Stimulated activated naive CD8-positive, alpha-beta T cell treated with anti-CD3 and anti-CD28 coated beads, Interleukin-15, Interleukin-2, amounts not matched to agents 100 U/mL and 50 U/mL, for 24 hours (primary cell): ENCODE data around the gene SPATA1.
"Not testable (repeated sequence)": the region's sequence is repeated elsewhere in the genome, so short reads cannot be mapped to it uniquely, and the experiment has no call there.

ENCODE experiments used
- ATAC-seq: fragments of 150-1000 bp; cut with Tn5 transposase; one replicate; pipeline ENCODE4 v1.10.0; 2021
- DNase-seq: peaks from one replicate; pipeline ENCODE4 v3.0.0; 2021

SPATA1 gene, protein sequence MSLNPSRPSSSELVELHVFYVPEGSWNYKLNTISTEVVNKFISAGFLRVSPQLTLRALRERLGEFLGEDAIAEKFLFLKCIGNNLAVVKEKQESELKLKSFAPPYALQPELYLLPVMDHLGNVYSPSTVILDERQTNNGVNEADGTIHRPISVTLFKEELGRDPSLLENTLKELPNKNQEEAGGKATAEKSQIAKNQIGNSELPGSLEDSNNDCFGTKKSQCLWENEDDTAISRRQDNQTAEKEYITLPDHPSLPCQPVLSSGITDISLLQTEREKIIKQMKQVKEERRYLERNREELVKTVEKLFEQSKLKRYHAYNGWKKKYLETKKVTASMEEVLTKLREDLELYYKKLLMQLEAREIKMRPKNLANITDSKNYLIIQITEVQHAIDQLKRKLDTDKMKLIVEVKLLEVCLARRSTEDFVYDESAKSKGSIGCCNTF

GRCh38 chr1:84506002-84506728 lies at the start of gene SPATA1, which contains the start of gene GNG5:
SPATA1 (plus strand) TSS chr1:84506386; CDS start chr1:84516360, 9,974 bp downstream.
GNG5 (minus strand) TSS chr1:84506581; CDS start chr1:84506091, 490 bp downstream.
- peak; percentile 98 for DNase-seq
- peak; percentile 88 for ATAC-seq

DNA sequence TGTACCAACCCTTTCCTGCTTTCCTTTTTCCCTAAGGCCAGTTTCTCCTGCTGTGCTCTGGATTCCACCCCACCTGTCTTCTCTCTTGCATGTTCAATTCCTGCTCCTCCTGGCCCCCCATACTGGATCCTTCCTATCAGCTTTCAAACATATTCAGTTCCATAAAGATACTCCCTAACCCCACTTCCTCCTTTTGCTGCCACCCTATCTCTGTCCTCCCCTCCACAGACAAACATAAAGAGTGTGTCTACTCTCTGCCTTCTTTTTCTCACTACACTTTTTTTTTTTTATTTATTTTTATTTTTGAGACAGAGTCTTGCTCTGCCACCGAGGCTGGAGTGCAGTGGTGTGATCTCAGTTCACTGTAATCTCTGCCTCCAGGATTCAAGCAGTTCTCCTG lies 44.1 kb upstream of the SPATA1 start:
- ATAC-seq (no peak), DNase-seq (no peak)

DNA sequence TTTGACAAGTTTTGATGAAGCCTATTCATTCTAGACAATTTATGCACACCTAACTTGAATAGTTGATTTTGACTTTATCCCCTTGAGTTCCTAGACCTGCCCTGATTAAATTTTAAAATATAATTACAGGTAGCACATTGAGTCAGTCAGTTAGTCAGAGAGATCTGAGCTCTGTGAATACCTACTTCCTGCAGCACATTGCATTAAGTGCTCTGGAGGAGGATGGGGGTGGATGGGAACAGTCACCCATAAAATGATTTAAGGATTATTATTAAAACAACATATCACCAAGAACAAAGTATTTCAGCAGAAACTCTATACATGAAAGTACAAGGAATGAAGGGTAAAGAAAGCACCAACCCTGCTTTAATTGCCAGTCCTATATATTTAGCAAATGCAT lies 38.9 kb upstream of the SPATA1 start:
- DNase-seq (no peak), ATAC-seq (no peak)

GRCh38 chr1:84476225-84476624 lies 30.0 kb upstream of the SPATA1 start:
- DNase-seq (no peak), ATAC-seq (no peak)

- ATAC-seq = peak; percentile 96
- peak; percentile 76 for DNase-seq
These were observed 27.0 kb upstream of the SPATA1 start, which contains the start of gene RPF1 for GRCh38 chr1:84478876-84479868. RPF1 (plus strand) TSS chr1:84479266; CDS start chr1:84479282, 16 bp downstream.

GRCh38 chr1:84479998-84480397 lies 26.2 kb upstream of the SPATA1 start:
- ATAC-seq = no peak

GRCh38 chr1:84480650-84481049 lies 25.5 kb upstream of the SPATA1 start:
- DNase-seq = no peak
- no peak for ATAC-seq

More at GRCh38 chr1:84479998-84480397, 26.2 kb upstream of the SPATA1 start:
- DNase-seq = no peak

GRCh38 chr1:84481317-84481716 lies 24.9 kb upstream of the SPATA1 start:
- ATAC-seq (no peak), DNase-seq (no peak)

GRCh38 chr1:84488107-84488506 lies 18.1 kb upstream of the SPATA1 start:
- DNase-seq = no peak
- ATAC-seq = no peak

GRCh38 chr1:84489766-84490165 lies 16.4 kb upstream of the SPATA1 start:
- ATAC-seq = no peak

DNA sequence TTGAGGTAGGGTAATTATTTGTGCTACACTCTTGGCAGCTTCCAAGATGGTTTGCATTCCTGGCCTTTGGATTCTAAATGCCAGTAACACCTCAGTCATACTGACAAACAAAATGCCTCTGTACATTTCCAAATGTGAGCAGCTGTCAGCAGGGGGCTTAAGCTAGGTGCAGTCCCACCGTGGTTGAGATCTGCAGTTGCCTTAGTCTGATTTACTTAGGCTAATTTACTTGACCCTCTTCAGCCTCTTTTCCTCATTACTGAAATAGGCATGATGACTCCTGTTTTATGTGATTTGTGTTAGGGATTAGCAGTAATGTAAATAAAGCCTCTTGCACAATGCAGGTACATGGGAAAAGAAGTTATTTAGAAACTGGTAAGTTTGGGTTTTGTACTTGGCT lies 13.5 kb upstream of the SPATA1 start:
- ATAC-seq = no peak
- no peak for DNase-seq

More at GRCh38 chr1:84489766-84490165, 16.4 kb upstream of the SPATA1 start:
- no peak for DNase-seq

DNA sequence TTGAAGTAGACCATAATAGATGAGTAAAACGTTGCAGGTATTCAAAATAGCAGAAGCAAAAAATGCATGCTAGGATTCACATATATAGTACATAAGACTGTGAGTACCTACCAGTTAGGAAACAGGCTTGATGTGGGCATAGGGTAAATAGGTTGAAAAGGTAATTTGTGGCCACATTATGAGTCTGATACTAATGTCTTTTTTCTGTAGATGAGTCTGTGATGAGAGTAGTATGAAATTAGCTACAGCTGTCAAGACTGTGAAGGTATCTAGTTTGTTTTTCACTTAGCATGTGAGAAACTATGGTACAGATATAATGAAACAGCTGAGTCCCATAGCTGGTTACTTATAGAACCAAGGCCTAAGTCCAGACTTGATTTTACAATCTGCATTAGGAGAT lies 12.4 kb upstream of the SPATA1 start:
- DNase-seq = no peak
- ATAC-seq = peak; percentile 19

GRCh38 chr1:84496498-84496897 lies 9.7 kb upstream of the SPATA1 start:
- ATAC-seq (no peak), DNase-seq (no peak)

DNA sequence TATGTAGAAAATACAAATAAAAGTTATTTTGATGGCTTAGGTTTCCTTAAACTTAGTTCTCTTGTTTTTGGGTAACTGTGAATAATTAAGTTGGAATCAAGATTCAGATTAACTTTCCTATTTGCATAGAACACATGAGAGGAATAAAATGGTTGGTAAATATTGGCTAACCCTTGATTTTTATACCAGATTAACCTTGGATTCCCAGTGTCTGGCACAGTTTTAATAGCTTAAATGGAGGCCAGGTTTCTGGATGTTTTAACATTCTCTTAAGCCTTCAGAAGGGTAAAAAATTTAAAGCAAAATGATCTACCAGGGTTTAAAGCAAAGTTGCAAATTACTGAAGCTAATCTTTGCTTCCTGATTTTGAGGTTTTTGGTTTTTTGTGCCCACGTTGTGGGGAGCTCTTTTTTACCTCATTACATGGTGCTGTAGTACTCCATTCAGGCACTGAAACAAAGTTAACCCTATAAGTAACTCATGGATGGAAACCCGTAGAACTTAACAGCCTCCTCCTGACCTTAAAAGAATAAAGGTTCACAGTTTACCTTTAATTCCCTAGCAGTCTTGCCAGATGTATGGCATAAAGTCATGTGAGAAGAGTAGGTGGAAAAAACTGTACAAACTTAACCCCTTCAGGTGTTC lies 8.4 kb upstream of the SPATA1 start:
- ATAC-seq = no peak
- no peak for DNase-seq

- DNase-seq = no peak
- ATAC-seq = no peak
These were observed 3.3 kb upstream of the SPATA1 start for GRCh38 chr1:84502927-84503326.

DNA sequence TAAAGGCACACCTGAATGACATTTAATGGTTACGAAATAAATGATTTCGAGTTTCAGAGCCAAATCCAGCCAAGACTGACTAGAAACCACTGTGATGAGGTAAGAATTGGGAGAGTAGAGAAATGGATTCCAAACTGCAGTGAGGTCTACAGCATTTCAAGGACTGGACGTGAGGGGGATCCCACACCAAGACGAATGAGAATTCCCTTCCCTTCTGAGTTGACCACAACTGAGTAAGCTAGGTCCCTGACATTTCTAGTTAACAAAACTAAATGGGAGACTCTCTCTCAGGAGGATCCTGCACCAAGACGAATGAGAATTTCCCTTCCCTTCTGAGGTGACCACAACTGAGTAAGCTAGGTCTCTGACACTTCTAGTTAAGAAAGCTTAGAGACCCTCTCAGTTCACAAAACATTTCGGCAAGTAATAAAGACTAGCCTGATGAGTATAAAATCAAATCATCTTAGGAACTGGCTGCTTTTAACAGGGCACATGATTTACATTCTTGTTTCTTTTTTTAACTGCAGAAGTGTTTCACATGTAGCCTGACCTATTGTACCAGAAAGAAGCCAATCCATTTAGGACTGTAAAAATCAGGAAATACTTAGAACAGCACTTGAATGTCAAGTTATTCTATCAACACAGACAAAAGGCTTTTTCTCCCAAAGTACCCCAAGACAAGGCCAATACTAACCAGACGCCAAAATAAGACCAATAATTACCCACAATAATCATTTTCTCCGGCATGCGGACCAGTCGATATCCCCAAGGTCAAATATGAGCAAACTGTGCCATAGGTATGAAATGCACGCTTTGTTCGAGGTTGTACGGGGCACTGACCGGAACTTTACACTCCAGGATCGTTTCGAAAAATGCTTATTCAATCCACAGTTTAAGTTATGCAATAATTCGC lies 1.4 kb upstream of the SPATA1 start:
- DNase-seq (no peak), ATAC-seq (peak; percentile 53)

- DNase-seq = no peak
- peak; percentile 13 for ATAC-seq
These were observed 639 bp upstream of the SPATA1 start for GRCh38 chr1:84505493-84506001.

GRCh38 chr1:84506729-84507453 lies 705 bp downstream of the SPATA1 start:
- ATAC-seq (no peak), DNase-seq (no peak)

DNA sequence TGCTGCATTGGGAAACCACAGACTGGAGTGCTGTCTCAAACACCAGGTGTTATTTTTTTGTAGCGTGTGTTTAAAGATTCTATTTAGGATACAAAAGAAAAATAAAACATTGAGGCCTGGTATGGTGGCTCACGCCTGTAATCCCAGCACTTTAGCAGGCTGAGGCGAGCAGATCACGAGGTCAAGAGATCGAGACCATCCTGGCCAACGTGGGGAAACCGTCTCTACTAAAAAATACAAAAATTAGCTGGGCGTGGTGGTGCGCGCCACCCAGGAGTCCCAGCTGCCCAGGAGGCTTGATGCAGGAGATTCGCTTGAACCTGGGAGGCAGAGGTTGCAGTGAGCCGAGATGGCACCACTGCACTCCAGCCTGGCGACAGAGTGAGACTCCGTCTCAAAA lies 1.7 kb downstream of the SPATA1 start:
- DNase-seq, ATAC-seq: not testable (repeated sequence)
